Neural cell (in vitro differentiated cells): Measurements from ENCODE around the gene LAPTM5. TPM values are rescaled to one million over a fixed set of nuclear protein-coding genes. Genes with fewer than 3 reads are reported as not detected.

Experiments used
- H2AFZ ChIP-seq: fragments of 200-600, 300-800 bp; sonication (generic), shearing (Covaris generic); 2 replicates; pipeline ENCODE4 v1.6.0; 2014; ENCODE audit warnings: low read depth, mild to moderate bottlenecking, antibody characterized with exemption, low read length, moderate library complexity
- H3F3A ChIP-seq: fragments of 200-600 bp; shearing (Covaris generic); 2 replicates; pipeline ENCODE4 v1.6.1; 2016; ENCODE audit warnings: mild to moderate bottlenecking, moderate library complexity, mixed read lengths, antibody characterized with exemption, low read length; ENCODE audit not compliant: insufficient read depth, poor library complexity, severe bottlenecking
- H3K27ac ChIP-seq: fragments of 200-600, 300-800 bp; sonication (generic), shearing (Covaris generic); 2 replicates; pipeline ENCODE4 v1.5.1; 2014; ENCODE audit warnings: mild to moderate bottlenecking, low read length, moderate library complexity
- H3K27me3 ChIP-seq: fragments of 300-800, 200-600 bp; sonication (generic), shearing (Covaris generic); 2 replicates; pipeline ENCODE4 v1.6.0; 2014; ENCODE audit warnings: mild to moderate bottlenecking, low read depth, low read length, moderate library complexity; ENCODE audit not compliant: insufficient read depth
- H3K36me3 ChIP-seq: fragments of 300-800, 200-600 bp; sonication (generic), shearing (Covaris generic); 2 replicates; pipeline ENCODE4 v1.5.1; 2014; ENCODE audit warnings: mild to moderate bottlenecking, antibody characterized with exemption, low read length, moderate library complexity; ENCODE audit not compliant: insufficient read depth
- H3K4me2 ChIP-seq: fragments of 300-800, 200-600 bp; sonication (generic), shearing (Covaris generic); 2 replicates; pipeline ENCODE4 v1.6.0; 2014; ENCODE audit warnings: mild to moderate bottlenecking, low read length
- H3K4me3 ChIP-seq: fragments of 300-800, 200-600 bp; sonication (generic), shearing (Covaris generic); 2 replicates; pipeline ENCODE4 v1.5.1; 2014; ENCODE audit warnings: mild to moderate bottlenecking, low read length, moderate library complexity
- H3K79me2 ChIP-seq: fragments of 200-600 bp; shearing (Covaris generic); replicated peaks from 2 replicates; pipeline ENCODE4 v1.6.0; 2014; ENCODE audit warnings: mild to moderate bottlenecking, low read length, moderate library complexity; ENCODE audit not compliant: insufficient read depth
- H3K9ac ChIP-seq: fragments of 300-800, 200-600 bp; sonication (generic), shearing (Covaris generic); 2 replicates; pipeline ENCODE4 v1.6.1; 2016; ENCODE audit warnings: mild to moderate bottlenecking, low read length, mixed read lengths
- H3K9me2 ChIP-seq: fragments of 200-600 bp; shearing (Covaris generic); 2 replicates; pipeline ENCODE4 v1.6.1; 2016; ENCODE audit warnings: mild to moderate bottlenecking, low read length, mixed read lengths; ENCODE audit not compliant: insufficient read depth
- H3K9me3 ChIP-seq: fragments of 200-600, 300-800 bp; sonication (generic), shearing (Covaris generic); 2 replicates; pipeline ENCODE4 v1.6.1; 2016; ENCODE audit warnings: mild to moderate bottlenecking, mixed run types, low read length, moderate library complexity, mixed read lengths
- H4K20me1 ChIP-seq: fragments of 200-600 bp; shearing (Covaris generic); 2 replicates; pipeline ENCODE4 v1.6.1; 2016; ENCODE audit warnings: mild to moderate bottlenecking, mixed run types; ENCODE audit not compliant: insufficient read depth
- EP300 ChIP-seq: fragments of 450-650 bp; conservative IDR thresholded peaks from 2 replicates; pipeline ENCODE4 v1.6.1; 2014; ENCODE audit warnings: antibody characterized with exemption, mild to moderate bottlenecking, moderate library complexity; ENCODE audit not compliant: poor library complexity, severe bottlenecking
- EZH2 ChIP-seq: fragments of 200-600, 300-800 bp; shearing (Covaris generic), sonication (generic); IDR thresholded peaks from 2 replicates; pipeline ENCODE4 v1.6.1; 2014; ENCODE audit warnings: antibody characterized with exemption, low read length, borderline replicate concordance, mild to moderate bottlenecking; ENCODE audit not compliant: insufficient read depth, poor library complexity, severe bottlenecking
- MXI1 ChIP-seq: fragments of 450-650 bp; conservative IDR thresholded peaks from 2 replicates; pipeline ENCODE4 v1.6.1; 2014; ENCODE audit warnings: antibody characterized with exemption, mild to moderate bottlenecking; ENCODE audit not compliant: poor library complexity, severe bottlenecking
- POLR2AphosphoS5 ChIP-seq: IDR thresholded peaks from 2 replicates; pipeline ENCODE4 v1.6.1; 2012
- RAD21 ChIP-seq: fragments of 450-650 bp; conservative IDR thresholded peaks from 2 replicates; pipeline ENCODE4 v1.6.1; 2014; ENCODE audit warnings: antibody characterized with exemption, mild to moderate bottlenecking, moderate library complexity
- SMC3 ChIP-seq: fragments of 450-650 bp; conservative IDR thresholded peaks from 2 replicates; pipeline ENCODE4 v1.6.1; 2014; ENCODE audit warnings: antibody characterized with exemption, mild to moderate bottlenecking, moderate library complexity; ENCODE audit not compliant: poor library complexity
- TAF1 ChIP-seq: IDR thresholded peaks from 2 replicates; pipeline ENCODE4 v1.6.1; 2012; ENCODE audit warnings: low read depth
- polyA plus RNA-seq: library from polyadenylated mRNA; depleted of rRNA; stranded (reverse); fragments of >200 nt; gene quantifications from 2 replicates; pipeline ENCODE4 v1.2.3, GENCODE V29; 2014
- TF ChIP-seq, protein P1 (sequence below): IDR thresholded peaks from 2 replicates; pipeline ENCODE4 v1.6.1; 2012; ENCODE audit warnings: borderline replicate concordance
- TF ChIP-seq, protein P2 (sequence below): fragments of 450-650 bp; IDR thresholded peaks from 2 replicates; pipeline ENCODE4 v1.5.1; 2014; ENCODE audit warnings: antibody characterized with exemption, mild to moderate bottlenecking, moderate library complexity; ENCODE audit not compliant: poor library complexity, severe bottlenecking

The LAPTM5 gene
- polyA plus RNA-seq, 1 donor from 2014 or later = 0.12 TPM

DNA sequence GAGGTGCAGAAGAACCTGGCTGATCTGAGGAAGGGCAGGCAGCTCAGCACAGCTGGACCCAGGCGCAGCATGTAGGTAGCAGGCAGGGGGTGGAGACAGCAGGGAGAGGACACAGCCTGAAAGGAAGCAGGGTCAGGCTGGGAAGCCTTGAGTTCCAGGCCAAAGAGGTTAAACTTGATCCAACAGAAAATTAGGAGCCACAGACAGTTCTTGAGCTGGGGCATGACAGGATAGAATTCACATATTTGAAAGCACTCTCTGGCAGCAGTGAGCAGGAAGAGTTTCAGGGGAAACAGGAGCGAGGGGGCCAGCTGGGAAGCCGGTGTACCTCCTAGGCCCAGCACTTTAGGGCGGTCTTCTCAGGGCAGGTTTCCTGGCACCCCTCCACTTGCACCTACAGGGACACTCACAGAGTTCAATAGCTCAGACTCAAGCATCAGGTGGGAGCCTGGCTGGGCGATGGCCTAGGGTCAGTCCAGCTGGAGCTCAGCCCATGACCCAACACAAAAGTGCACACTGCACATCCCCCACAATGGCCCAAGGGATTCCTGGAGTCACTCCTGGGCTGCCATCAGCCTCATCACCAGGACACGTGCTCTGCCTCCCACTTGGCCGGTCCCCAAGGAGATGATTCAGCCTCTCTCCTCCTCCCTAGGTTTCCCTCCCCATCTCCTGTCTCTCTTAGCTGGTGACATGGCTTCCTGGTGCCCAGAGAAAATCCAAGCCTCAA lies 56.9 kb downstream of the LAPTM5 start:
- Histone ChIP-seq H3K4me3 (no peak overlapping the region), H3K9ac (no peak overlapping the region), H3K4me2 (no peak overlapping the region)

DNA sequence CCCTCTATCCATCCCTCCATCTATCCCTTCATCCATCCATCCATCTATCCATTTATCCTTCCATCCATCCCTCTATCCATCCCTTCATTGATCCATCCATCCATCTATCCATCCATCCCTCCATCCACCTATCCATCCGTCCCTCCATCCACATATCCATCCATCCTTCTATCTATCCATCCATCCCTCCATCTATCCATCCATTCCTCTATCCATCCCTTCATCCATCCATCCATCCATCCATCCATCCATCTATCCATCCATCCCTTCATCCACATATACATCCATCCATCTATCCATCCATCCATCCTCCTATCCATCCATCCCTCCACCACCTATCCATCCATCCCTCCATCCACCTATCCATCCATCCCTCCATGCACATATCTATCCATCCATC lies 57.8 kb downstream of the LAPTM5 start:
- TF ChIP-seq RAD21 (no peak), POLR2AphosphoS5 (no peak), MXI1 (no peak), EZH2 (no peak)
- TF ChIP-seq, protein P1, sequence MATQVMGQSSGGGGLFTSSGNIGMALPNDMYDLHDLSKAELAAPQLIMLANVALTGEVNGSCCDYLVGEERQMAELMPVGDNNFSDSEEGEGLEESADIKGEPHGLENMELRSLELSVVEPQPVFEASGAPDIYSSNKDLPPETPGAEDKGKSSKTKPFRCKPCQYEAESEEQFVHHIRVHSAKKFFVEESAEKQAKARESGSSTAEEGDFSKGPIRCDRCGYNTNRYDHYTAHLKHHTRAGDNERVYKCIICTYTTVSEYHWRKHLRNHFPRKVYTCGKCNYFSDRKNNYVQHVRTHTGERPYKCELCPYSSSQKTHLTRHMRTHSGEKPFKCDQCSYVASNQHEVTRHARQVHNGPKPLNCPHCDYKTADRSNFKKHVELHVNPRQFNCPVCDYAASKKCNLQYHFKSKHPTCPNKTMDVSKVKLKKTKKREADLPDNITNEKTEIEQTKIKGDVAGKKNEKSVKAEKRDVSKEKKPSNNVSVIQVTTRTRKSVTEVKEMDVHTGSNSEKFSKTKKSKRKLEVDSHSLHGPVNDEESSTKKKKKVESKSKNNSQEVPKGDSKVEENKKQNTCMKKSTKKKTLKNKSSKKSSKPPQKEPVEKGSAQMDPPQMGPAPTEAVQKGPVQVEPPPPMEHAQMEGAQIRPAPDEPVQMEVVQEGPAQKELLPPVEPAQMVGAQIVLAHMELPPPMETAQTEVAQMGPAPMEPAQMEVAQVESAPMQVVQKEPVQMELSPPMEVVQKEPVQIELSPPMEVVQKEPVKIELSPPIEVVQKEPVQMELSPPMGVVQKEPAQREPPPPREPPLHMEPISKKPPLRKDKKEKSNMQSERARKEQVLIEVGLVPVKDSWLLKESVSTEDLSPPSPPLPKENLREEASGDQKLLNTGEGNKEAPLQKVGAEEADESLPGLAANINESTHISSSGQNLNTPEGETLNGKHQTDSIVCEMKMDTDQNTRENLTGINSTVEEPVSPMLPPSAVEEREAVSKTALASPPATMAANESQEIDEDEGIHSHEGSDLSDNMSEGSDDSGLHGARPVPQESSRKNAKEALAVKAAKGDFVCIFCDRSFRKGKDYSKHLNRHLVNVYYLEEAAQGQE = no peak
- Histone ChIP-seq H3K4me2 (no peak overlapping the region), H3K9ac (no peak overlapping the region), H3K36me3 (no peaks in the 10 kb centered on the region), H3K27ac (no peak overlapping the region), H4K20me1 (no peaks in the 10 kb centered on the region), H3K79me2 (no peaks in the 10 kb centered on the region), H2AFZ (no peak overlapping the region), H3F3A (no peaks in the 10 kb centered on the region), H3K27me3 (no peaks in the 10 kb centered on the region), H3K9me2 (no peaks in the 10 kb centered on the region), H3K9me3 (no peaks in the 10 kb centered on the region), H3K4me3 (no peak overlapping the region)

More for the DNA sequence above, 56.9 kb downstream of the LAPTM5 start:
- Histone ChIP-seq H3K79me2 (no peaks in the 10 kb centered on the region), H3K27me3 (no peaks in the 10 kb centered on the region), H2AFZ (no peak overlapping the region), H3K9me3 (no peaks in the 10 kb centered on the region), H3K9me2 (no peaks in the 10 kb centered on the region), H3K36me3 (no peaks in the 10 kb centered on the region), H4K20me1 (no peaks in the 10 kb centered on the region), H3K27ac (no peak overlapping the region), H3F3A (no peaks in the 10 kb centered on the region)
- no peak for TF ChIP-seq SMC3
- TF ChIP-seq, protein P2, sequence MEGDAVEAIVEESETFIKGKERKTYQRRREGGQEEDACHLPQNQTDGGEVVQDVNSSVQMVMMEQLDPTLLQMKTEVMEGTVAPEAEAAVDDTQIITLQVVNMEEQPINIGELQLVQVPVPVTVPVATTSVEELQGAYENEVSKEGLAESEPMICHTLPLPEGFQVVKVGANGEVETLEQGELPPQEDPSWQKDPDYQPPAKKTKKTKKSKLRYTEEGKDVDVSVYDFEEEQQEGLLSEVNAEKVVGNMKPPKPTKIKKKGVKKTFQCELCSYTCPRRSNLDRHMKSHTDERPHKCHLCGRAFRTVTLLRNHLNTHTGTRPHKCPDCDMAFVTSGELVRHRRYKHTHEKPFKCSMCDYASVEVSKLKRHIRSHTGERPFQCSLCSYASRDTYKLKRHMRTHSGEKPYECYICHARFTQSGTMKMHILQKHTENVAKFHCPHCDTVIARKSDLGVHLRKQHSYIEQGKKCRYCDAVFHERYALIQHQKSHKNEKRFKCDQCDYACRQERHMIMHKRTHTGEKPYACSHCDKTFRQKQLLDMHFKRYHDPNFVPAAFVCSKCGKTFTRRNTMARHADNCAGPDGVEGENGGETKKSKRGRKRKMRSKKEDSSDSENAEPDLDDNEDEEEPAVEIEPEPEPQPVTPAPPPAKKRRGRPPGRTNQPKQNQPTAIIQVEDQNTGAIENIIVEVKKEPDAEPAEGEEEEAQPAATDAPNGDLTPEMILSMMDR = no peak
- TF ChIP-seq, protein P1 = no peak
- no peak for TF ChIP-seq TAF1
- TF ChIP-seq MXI1 = no peak
- TF ChIP-seq POLR2AphosphoS5 = no peak
- TF ChIP-seq EZH2 = no peak
- no peak for TF ChIP-seq RAD21
- no peak for TF ChIP-seq EP300
